Activated CD8-positive, alpha-beta memory T cell treated with anti-CD3 and anti-CD28 coated beads, Interleukin-2, amount 50 U/mL, for 1 hour (primary cell): Measurements from ENCODE around the gene CC2D1A.

Experiments
- DNase-seq: peaks from one replicate; pipeline ENCODE4 v3.0.0-alpha.2; 2020; ENCODE audit errors: extremely low read depth

The CC2D1A gene

DNA sequence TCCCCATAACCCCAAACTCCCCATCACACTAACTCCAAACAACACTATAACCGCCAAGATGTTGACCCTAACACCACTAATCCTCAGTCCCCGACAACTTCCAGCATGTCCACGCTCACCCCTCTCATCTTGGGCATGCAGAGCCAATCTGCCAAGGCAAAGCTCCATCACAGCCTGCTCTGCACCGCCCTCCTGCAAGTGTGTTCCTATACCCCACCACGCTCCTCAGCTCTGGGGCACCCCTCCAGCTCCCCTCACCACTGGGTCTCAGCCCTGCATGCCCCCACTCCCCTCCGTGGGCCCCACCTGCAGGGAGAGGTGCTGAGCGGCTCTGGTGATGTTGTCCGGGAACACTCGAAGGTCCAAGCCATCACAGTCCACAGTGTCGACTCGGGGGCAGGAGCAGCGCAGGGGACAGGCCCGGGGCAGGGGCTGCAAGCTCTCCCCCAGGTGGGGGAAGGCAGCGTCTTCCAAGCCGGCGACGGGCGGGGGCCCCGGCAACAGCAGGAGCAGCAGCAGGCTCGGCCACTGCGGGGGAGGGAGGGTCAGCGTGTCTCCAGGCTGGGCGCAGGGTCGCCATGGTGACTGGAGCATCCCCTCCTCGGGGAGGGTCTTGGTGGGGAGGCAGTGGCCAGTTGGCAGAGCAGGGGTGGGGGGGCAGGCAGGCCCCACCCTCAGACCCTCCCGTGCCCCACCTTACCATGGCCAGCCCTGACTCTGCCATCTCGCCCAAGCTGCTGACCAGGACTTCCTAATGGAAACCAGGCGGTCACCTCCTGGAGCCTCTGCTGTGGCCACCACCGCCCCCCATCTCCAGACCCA is 31.7 kb downstream of the CC2D1A start:
- no peak for DNase-seq

DNA sequence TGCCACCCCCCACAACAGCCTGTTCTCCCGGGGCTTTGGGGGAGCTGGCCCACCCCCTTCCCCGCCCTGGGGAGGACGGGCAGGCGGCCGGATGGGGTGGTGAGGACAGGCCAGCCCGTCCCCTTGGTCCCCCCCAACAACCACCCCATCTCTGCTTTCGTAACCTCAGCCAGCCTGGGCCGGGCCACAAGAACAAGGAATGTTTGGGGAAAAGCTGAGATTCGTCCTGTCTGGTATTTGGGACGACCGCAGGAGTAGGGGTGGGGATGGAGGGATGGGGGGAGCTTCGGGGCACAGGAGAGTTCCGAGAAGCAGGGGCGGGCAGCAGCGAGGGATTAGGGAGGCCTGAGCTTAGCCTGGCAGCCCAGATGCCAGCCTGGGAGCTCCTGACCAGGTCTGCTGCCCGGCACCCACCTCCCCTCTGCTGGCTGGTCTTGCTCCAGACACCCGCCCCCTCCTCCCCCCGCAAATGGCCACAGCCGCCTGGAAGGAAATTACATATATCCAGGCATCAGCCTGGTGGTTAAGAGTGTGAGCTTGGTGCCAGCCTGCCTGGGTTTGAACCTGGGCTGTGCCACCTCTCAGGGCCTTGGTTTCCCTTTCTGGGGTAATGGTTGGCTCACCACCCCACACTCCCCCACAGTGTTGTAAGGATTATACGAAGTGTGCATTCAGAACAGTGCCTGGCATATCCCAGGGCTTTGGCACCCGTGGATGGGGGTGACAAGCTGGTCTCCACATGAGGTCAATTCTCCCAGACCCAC is 32.5 kb downstream of the CC2D1A start, which contains the start of gene PODNL1:
Gene PODNL1, minus strand, starts transcription at position 117 of the 764 bp plus-strand sequence. CDS start 236 bp downstream, outside the sequence.
- DNase-seq, result no peak

DNA sequence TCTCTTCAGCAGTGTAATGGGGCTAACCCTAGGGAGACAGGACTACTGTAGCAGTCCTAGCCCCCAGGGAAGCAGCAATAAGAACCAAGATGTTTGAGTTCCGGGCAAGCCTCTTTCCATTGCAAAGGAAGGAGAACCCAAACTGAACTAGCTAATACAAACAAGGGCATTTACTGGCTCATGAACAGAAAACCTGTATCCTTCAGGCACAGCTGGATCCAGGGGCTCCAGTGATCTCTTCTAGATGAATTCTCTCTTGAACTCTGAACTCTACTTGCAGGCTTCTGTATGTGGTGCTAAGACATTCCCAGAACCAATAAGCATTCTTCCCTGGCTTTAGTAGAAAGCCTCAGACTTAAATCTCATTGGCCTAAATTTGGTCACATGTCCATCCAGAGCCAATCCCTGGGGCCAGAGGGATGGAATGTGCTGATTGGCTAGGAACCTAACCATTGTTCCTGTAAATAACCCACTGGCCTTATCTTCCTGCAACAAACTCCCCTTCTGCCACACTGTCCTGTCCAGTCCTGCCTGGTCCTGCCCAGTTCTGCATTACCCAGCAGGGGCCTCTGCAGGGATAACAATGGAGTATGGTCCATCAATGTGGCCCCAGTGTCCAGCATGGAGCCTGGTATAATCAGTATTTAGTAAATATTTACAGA is 36.2 kb downstream of the CC2D1A start:
- DNase-seq, result no peak

DNA sequence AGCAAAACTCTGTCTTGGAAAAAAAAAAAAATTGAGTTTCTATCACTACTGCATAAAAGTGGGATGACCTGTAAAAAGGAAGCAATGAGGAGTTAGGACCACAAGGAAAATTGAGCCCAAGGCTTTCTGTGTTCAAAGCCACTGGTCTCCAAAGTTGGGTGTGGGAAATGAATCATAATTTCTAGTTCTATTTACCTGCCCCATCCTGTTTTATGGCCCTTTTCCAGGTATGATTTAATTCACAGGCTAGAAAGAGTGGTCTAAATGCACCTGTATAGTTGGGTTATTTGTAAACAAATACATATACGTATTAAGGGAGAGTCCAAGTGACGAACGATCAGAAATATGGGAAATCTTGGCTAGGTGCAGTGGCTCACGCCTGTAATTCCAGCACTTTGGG is 40.4 kb downstream of the CC2D1A start:
- no peak for DNase-seq

DNA sequence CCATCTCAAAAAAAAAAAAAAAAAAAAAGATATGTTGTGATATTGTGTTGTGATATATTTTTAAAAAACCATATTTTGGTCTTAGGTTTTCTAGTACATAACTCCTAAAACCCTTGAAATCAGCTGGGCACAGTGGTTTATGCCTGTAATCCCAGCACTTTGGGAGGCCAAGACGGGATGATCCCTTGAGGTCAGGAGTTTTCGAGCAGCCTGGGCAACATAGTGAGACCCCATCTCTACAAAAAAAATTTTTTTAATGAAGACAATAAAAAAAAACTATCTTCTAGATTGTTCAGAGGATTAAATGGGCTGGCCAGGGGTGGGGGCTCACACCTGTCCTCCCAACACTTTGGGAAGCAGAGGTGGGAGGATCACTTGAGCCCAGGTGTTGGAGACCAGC is 45.0 kb downstream of the CC2D1A start:
- no peak for DNase-seq

DNA sequence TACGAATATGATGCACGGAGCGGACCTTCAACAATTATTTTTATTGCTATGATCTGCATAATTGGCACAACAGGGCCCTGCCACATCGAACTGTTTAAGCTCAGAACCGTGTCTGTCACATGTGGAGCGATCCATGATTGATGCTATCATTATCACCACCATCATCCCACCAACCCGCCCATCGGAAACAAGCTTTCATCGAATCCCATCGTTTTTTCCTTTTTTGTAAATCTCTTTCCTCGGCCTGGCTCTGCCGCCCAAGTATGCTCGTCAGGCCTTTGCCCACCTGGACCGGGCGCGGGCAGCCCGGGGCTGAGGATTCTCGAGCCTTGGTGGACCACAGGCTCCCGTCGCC is 45.8 kb downstream of the CC2D1A start:
- no peak for DNase-seq

DNA sequence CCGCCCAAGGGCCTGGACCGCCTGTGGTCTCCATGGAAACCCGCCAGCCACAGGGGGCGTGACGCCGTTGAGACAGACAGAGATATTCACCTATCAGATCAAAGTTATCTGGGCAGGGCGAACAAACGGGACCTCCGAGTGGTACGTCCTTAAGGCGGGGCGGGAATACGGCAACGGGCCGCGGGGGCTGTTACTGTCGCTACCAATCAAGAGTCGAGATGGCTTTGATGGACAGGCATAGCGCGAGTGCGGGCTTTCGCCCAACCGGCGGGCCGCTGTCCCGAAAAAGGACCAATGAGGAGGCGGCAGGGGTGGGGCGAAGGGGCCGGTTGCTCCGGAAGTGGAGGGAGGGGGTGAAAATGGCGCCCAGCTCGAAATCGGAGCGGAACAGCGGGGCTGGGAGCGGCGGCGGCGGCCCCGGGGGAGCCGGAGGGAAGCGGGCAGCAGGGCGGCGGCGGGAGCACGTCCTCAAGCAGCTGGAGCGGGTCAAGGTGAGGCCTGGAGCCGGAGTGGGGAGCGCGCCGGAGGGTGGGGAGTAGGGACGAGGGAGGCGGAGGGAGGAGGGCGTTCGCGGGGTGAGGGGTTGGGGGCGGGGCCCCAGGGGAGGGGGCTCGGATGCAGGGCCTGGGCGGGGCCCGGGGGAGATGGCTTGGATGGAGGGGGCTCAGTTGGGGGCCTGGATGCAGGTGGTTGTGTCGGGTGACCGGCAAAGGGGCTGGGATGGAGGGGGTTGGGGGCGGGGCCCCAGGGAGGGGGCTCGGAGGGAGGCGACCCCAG is 46.3 kb downstream of the CC2D1A start, which contains the start of gene DCAF15:
Gene DCAF15, plus strand, starts transcription at position 356 of the 777 bp plus-strand sequence. Its CDS starts 4 bp downstream, at position 360.
- peak; percentile 98 for DNase-seq

DNA sequence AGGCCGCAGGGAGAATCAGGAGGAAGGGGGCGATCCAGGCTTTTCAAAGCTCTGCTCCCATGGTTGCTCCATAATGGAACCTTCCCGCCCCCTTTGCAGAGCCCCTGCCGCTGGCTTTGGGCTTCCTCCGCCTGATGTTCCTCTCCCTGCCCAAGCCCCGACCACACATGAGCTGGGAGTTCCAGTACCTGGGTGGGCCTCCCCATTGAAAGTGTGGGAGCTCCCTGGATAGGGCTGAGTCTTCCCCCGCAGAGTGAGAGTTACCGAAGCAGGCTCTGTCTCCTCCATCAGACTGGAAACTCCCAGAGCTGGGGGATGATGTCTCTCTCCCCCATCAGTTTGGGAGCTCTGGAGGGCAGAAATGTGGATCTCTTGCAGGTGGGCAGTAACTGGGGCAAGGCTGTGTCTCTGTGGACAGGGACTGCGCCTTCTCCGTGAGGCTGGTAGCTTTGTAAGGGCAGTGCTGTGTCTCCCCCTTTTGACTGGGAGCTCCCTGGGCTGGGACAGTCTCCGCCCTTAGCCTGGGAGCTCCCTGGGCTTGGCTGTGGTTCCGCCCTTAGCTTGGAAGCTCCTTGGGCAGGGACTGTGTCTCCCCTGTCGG is 47.0 kb downstream of the CC2D1A start:
- no peak for DNase-seq

DNA sequence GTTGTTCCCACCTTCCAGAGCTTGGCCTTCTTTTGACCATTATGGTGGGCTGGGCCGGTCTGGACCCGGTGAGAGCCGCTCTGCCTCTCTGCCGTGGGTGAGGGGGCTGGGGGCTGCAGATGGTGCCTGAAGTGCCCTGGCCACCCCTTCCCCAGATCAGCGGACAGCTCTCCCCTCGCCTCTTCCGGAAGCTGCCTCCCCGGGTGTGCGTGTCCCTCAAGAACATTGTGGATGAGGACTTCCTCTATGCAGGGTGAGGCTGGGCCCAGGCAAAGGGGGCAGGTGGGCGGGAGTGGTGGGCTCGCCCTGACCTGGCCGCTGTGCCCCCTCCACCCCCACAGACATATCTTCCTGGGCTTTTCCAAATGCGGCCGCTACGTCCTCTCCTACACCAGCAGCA is 48.2 kb downstream of the CC2D1A start:
- no peak for DNase-seq

DNA sequence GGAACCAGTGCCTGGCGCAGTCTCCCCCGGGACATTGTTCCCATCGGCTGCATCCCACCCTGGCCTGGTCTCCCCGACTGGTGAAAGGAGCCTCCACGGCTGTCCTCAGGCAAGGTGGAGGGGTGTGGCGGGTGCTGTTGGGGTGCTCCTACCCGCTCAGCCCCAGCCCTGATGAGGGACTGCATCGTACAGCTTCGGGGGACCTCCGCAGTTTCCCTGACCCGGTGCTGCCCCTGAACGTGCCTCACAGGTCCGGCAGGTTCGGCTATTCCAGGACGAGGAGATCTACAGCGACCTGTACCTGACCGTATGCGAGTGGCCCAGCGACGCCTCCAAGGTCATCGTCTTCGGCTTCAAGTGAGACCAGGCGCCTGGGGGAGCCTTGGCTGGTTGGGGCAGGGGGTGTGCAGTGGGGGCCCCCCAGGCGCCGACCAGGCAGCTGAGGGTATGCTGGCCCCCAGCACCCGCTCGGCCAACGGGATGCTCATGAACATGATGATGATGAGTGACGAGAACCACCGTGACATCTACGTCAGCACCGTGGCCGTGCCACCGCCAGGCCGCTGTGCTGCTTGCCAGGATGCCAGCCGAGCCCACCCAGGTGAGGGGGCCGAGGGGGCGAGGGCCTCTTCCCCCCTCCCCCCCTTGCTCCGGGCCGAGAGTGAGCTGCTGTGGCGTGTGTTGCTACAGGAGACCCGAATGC is 49.8 kb downstream of the CC2D1A start:
- no peak for DNase-seq

DNA sequence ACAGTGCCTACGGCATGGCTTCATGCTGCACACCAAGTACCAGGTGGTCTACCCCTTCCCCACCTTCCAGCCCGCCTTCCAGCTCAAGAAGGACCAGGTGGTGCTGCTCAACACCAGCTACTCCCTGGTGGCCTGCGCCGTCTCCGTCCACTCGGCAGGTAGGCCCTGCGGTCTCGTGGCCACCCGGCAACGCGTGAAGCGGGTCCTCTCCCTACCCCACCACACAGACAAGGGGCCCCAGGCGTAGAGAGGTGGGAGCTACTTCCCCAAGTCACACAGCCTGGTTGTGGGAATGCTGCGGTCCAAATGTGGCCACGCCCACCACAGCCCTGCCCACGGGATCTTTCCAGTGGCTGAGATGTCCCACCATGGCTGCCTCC is 50.4 kb downstream of the CC2D1A start:
- no peak for DNase-seq

DNA sequence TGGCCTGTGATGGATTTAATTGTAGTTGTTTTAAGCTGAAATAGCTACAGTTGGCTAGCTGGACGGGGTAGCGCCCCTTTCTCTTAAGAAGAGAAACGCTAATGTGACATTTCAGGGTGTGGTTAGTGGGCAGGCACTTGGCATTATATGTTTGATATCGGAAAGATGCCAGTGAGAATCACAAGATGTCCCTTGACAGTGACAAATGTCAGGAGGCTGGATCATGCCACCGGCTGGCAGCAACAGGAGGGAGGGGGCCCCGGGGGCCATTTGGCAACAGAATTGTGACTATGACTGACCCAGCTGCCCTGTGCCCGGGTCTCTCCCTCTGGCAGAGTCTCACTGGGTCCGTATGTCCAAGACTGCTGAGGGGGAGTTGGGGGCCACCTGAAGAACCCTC is 51.0 kb downstream of the CC2D1A start:
- no peak for DNase-seq

DNA sequence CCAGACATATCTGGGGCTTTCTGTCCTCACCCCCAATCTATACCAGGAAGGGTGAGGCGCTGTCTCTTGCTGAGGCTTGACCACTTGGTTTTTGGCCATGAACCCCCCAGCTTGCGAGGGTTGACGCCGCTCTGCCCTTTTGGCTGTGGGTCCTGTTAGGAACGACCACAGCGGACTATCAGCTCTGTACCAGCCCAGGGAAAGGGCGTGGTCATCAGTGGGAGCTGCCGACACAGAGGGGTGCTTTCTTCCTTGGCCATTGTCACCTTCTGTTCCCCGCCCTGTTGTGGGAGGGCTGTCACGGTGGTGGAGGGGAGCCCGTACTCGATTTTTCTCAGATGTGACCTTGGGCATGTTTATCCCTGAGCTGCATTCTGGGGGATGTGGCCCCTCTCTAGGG is 52.0 kb downstream of the CC2D1A start:
- no peak for DNase-seq

DNA sequence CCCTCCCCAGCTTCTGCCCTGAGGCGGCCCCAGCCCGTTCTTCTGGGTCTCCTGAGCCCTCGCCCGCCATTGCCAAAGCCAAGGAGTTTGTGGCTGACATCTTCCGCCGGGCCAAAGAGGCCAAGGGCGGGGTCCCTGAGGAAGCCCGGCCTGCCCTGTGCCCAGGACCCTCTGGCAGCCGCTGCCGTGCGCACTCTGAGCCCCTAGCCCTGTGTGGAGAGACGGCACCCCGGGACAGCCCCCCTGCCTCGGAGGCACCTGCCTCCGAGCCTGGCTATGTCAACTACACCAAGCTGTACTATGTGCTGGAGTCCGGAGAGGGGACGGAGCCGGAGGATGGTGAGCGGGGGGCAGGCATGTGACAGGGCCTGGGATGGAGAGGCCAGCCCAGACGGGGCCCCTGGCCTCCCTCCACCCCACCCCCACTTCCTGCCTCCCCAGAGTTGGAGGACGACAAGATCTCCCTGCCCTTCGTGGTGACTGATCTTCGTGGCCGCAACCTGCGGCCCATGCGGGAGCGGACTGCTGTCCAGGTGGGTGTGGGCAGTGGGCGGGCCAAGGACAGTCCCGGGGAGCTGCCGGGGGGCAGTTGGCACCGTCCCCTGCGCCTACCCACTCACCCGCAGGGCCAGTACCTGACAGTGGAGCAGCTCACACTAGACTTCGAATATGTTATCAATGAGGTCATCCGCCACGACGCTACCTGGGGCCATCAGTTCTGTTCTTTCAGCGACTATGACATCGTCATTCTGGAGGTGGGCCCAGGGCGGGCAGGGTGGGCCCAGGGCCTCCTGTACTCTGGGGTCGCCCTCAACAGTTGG is 53.4 kb downstream of the CC2D1A start:
- DNase-seq, result no peak

DNA sequence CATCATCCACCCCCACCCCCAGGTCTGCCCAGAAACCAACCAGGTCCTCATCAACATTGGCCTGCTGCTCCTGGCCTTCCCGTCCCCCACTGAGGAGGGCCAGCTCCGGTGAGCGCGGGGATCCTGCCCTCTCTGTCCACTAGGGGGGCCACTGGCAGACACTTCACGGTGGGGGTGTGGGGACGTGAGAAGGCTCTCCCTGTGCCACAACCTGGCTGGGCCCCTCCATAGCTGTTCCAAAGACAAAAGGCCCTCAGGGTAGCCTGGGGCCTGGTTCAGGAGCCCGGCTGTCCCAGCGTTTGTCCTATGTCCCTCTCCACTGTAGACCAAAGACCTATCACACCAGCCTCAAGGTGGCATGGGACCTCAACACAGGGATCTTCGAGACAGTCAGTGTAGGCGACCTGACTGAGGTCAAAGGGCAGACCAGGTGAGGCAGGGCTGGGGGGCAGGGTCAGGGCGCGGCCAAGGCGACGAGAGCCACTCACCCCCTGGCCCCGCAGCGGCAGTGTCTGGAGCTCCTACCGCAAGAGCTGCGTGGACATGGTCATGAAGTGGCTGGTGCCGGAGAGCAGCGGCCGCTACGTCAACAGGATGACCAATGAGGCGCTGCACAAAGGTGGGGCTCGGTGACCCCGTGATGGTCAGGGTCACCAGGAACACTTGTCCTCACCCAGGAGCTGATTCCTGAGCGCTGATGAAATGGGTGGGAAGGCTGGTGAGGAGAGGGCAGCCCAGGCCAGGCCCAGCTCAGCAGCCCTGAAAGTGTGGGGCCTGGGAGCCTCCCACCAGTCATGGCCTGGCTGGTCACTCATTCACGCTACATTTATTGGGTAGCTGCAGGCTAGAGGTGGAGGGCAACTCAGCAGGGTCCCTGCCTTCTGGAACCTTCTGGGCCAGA is 54.2 kb downstream of the CC2D1A start:
- no peak for DNase-seq

DNA sequence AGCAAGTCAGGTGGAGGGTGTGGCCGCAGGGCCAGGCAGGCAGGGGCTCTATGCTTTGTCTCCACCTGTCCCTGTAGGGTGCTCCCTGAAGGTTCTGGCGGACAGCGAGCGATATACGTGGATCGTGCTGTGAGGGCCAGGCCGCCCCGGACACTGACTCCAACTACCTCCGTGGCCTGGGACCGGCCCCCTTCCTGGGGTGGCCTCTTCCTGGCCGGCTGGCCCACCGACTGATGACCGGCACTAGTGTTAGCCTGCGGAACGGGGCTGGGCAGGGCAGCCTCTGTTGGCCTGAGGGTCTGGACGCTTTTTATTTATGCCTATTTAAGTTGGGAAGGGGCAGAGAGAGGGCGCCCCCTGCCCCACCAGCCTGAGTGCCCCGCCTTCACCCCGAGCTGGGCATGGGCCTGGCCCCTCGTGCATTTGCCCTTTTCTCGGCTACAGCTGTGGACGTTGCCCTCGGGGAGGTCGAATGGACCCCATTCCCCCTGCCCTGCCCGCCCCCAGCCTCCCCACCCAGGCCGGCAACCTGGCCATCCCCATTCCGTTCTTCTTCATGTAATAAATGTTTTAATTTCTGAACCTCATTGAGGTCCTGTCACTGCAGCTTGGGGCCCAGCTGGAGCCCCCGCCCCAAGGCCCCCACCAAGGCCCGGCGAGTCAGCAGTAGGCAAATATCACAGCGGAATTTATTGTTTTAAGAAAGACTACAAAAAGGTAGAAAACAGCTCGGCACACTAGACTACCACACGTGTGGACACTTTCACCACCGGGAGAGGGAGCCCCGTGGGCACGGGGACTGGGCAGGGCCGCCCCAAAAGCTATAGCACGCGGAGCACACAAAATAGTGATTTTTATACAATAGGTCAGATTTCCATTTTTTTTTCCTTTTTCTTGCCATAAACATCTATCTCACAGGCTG is 55.1 kb downstream of the CC2D1A start:
- DNase-seq, result no peak

DNA sequence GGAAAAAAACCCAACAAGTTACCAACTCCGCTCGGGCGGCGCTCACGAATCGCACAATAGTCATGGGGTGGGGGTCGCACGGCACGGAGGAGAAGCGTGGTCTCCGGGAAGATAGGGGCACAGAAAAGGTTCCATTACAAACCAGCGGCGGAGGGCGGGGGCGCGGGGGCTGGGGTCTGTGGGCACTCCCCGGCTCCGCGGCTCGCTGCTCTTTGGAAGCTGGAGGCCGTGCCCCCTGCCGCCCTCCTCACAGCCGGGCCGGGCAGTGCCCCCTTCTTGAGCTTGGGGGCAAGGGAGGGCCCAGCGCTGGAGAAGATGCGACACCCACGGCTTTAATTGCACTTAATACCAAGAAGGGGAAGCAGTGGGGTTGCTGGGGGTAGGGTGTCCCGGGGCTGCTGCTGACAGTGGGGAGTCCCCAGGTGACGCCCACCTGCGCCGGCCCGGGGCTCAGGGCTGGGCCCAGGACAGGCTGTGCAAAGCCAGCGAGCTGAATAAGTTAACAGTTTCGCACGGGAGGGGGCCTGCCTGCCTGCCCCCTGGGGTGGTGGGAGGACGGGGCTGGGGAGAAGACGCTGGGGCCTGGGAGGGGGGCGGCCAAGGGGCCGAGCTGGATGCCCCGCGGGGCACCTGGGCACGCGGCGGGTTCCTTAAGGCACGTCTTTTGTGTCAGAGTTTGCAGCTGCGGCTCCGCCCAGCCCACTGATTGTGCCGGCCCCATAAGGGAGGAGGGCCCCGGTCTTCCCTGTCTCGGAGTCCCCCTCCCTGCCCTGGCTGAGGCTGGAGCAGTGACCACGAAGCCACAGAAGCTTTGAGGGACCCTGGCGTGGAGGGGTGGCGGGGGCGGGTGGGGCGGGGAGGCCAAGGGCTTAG is 56.1 kb downstream of the CC2D1A start:
- DNase-seq, result no peak
